PC-9 (cell line): ENCODE measurements around the gene SLC35F3.

Experiments used
- CTCF ChIP-seq: fragments of 200-600 bp; sonication (generic); conservative IDR thresholded peaks from 2 replicates; pipeline ENCODE4 v1.6.1; 2017; ENCODE audit warnings: mixed run types, antibody characterized with exemption, mild to moderate bottlenecking, moderate library complexity
- EZH2 ChIP-seq: fragments of 200-600 bp; sonication (generic); IDR thresholded peaks from 2 replicates; pipeline ENCODE4 v1.8.0; 2017; ENCODE audit warnings: antibody characterized with exemption, low read depth

DNA sequence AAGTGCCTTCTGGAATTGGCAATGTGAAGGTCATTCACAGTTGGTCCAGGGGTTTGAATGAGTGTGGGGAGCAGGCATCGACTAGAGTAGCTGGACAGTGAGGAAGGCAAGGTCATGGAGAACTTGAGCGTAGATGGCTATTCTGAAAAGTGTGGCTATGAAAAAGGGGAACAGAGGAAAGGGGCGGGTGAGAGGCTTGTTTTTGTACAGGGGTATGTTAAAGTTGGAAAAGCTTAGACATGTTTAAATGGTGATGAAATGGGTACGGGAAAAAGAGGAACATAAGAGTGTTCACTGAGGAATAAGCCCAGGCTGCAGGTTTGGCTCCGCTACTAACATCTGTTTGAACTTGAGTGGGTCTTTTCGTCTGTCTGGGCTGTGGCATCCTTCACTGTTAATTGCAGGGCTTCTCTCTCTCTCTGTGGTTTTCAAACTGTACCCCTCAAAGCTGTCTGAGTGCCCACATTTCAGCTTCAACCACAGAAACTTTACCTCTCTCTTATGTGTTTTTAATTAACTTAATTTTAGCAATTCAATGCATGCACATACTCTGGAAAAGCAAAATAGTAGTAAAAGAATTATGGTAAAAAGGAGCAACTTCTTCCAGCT is 398.0 kb downstream of the SLC35F3 start:
- TF ChIP-seq CTCF = no peak
- no peak for TF ChIP-seq EZH2
